DMS114 treated with DMSO at 0.1 percent for 48 hours (cell line): ENCODE data around the gene C11orf42.
"Not testable (repeated sequence)": the region's sequence is repeated elsewhere in the genome, so short reads cannot be mapped to it uniquely, and the experiment has no call there.

ENCODE experiments used
- DNase-seq: peaks from one replicate; lab custom pipeline; 2025; ENCODE audit not compliant: unreplicated experiment; lab: John Stamatoyannopoulos, UW

The C11orf42 gene

DNA sequence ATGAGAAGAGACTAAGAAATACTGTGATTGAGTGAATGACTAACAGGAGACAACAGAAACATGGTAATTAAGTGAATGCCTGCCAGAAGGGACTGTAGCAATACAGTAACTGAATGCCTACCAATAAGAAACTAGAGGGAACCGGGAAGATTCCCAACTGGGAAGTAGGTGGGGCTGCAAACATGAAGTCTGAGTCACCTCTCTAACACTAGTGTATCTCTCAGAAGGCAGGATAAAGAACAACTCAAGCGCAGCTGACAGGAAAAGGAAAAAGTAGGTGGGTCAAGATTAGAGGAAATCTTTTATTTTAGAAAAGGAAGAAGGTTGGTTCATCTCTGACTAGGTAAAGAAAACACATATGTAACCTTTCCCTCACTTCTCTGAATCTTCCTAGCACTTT lies 14.0 kb downstream of the C11orf42 start:
- DNase-seq = no peak

DNA sequence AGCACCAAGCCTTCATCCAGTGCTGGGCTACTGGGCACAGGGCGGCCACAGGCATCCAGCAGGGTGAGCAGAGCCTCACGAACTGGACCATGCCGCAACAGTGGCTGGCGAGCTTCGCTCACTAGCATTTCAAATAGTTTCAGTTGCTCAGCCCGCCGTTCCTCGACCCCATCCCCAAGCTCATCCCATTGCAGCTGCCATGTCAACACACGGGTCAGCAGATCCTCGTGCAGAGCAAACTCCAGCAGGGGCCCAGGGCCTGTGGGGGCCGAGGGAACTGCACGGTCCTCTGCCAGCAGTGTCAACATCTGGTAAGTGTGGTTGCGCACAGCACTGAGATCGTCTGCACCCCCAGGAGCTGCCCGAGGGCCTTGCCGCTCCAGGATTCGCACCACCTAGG lies 18.5 kb downstream of the C11orf42 start:
- no peak for DNase-seq

DNA sequence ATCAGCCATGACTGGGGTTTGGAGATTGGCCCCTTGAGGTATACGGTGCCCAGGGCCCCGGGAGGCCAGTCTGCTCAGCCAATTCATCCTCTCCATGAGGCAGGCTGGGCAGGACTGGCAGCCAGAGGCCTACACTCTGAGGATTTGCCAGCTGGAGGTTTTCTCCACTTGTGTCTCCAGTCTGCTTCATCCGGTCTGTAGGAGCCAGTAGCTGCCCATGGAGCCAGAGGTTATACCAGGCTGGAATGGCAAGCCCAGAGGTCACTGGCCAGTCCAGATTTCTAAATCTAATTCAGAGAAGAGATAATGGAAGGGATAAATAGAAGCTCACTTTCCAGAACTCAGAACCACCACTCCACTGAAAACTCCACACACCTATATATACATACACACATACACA lies 19.1 kb downstream of the C11orf42 start:
- DNase-seq = no peak

GRCh38 chr11:6225024-6225423 lies 19.7 kb downstream of the C11orf42 start:
- no peak for DNase-seq

DNA sequence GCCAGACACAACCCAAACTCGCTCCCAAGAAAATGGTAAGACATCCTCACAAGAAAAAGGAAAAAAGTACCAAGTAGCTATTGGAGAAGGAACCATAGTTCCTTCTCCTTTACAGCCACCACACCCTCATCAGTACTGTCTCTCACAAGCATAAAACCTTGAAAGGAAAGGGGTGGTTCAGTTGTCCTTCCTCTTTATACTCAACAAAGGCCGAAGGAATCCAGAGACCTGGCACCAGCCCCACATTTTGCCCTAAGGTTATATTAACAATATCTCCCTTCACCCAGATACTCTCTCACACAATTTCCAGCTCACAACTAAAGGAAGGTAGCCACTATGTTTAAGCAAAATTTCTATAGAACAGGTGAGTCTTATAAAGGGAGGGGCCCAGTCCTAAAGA lies 20.5 kb downstream of the C11orf42 start:
- DNase-seq = no peak

DNA sequence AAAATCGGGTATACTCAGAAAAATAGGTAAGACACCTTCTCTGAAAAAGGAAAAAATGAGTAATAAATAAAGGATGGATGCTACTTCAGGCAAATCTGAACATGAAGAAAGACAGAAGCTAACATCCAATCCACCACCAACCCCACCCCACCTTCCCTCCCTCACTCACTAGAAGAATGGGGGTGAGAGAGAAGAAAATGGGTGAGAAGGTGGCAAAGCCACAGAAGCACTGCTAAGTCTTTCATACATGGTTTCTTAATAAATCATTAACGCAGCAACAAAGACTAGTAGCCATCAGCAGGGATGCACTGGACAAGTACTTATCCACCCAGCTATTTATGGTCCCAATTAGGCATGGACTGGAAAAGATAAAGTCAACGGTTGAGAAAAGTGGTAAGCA lies 23.2 kb downstream of the C11orf42 start:
- no peak for DNase-seq

DNA sequence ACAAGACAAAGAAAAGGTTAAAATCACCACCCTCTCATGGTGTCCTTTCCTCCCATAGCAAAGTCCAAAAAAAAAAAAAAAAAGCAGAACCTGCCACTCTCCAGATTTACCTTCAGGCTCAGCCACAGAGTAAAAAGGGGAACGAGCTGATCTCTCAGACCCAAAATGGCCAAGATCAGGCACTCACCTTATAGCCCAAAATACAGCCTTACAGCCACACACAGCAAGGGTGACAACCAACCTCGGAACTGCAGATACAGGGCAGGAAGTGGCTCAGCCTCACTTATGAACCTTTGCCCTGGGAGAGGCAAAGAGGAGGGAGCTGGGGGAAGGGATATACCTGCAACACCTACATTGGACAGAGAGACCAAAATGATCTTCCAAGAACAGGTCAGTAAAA lies 24.6 kb downstream of the C11orf42 start:
- no peak for DNase-seq

DNA sequence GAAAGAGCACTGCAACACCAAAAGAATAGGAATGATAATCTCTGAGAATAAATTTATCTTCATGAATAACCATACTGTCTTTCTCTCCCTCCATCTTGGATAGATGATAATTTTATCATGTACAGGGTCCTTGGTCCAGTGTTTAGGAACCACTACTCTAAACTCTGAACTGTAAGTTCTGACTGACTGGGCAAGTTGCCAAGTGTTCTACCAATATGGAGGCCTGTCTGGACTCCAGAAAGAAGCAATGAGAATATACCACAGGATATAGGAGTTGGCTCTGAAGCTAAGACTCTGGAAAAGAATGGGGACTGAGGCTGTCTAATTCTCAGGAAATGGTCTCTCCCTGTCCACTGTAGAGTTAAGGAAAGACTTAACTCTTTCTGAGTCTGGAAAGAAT lies 27.5 kb downstream of the C11orf42 start:
- no peak for DNase-seq

GRCh38 chr11:6233984-6234386 lies 28.6 kb downstream of the C11orf42 start:
- DNase-seq = no peak

DNA sequence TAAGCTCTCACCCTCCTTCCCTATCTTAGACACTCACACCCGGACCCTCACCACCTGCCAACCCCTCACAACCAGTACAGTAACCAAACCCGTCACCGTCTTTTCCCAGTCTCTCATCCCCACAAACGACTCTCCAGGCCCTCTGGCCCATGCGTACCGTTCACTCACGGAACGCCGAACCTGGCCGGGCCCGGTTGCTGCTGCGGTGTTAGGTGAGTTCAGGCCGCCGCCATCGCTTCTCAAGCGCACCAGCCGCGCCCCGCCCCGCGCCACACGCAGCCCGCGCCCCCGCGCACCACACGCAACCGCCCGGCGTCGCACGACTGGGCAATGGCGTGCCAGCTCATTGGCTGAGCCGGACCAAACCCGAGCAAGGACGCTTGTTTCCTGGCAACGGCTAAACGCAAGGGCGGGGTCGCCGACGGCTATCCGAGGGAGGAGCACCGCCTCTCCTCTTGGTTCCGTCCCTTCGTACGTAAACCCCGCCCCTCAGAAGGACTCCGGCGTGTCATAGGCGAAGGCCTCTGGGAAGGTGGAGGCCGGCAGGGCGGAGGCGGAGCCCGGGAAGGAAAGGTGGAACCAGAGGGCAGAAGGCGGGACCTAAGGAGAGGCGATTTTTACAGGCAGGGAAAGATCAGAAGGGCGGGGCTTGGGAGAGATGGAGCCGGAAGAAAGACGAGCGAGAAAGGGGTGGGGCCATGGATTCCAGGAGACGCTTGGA lies 29.2 kb downstream of the C11orf42 start, which contains the start of gene FHIP1B:
Gene FHIP1B (minus strand): TSS at position 250 of the 721 bp plus-strand sequence. CDS start 10,120 bp downstream, outside the sequence.
- DNase-seq = peak; percentile 97

DNA sequence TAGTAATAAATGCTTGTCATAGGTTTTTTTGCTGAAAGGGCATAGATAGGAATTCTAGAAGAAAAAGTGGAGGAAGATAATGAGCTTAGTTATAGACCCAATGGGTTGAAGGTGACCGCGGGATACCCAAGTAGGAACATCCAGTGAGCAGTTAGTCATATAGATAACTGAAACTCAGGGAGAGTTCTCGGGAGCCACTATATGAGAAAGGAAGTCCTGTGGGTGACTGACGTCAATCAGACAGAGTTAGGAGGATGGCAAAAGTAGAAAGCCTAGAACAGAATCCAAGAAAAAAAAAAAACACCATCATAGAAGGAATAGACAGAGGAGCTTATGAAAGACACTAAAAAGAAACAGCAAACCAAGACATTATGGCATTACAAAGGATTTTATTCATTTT lies 31.9 kb downstream of the C11orf42 start:
- DNase-seq = no peak

DNA sequence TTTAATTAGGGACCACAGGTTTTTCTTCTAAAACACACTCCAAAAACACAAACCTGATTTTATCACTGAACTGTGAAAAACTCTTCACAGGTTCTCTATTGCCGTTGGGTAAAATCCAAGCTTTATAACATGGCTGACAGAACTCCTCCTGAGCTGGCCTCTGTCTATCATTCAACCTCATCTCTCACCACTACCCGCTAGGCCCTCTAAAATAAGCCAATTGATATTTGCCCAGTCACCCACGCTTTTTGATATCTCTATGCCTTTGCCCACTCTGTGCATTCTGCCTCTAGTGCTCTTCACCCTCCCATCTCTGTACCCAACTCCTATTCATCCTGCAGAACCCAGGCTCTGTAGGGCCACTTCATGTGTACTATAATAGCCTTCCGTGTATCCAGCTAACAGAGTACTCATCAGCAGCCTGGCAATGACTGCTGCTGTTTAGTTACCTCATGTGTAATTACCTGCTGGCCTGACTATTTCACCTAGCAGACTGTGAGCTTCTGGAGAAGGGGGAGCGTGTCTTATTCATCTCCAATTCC lies 32.5 kb downstream of the C11orf42 start:
- no peak for DNase-seq

DNA sequence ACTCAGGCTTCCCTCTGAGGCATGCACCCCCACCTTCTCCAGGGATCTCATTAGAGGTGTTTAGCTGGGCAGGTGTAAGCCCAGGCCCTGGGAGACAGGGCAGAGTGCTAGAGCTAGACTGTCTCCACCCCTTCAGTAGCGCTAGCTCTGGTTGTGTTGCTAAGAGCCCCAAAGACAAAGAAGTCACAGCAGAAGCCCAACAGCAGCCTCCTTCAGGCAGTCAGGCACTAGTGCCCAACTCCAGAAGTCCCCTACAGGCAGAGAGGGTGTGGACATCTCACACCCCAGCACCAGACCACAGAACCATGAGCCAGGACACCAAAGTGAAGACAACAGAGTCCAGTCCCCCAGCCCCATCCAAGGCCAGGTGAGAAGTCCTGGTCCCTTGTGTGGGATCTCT lies 33.5 kb downstream of the C11orf42 start, which contains the start of gene CNGA4:
Gene CNGA4 (plus strand): TSS at position 188 of the 400 bp plus-strand sequence. CDS start 118 bp downstream, at position 306.
- DNase-seq = no peak

DNA sequence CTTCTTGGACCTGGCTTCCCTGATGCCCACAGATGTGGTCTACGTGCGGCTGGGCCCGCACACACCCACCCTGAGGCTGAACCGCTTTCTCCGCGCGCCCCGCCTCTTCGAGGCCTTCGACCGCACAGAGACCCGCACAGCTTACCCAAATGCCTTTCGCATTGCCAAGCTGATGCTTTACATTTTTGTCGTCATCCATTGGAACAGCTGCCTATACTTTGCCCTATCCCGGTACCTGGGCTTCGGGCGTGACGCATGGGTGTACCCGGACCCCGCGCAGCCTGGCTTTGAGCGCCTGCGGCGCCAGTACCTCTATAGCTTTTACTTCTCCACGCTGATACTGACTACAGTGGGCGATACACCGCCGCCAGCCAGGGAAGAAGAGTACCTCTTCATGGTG lies 34.8 kb downstream of the C11orf42 start:
- DNase-seq = no peak

GRCh38 chr11:6240781-6241180 lies 35.4 kb downstream of the C11orf42 start:
- DNase-seq = no peak

DNA sequence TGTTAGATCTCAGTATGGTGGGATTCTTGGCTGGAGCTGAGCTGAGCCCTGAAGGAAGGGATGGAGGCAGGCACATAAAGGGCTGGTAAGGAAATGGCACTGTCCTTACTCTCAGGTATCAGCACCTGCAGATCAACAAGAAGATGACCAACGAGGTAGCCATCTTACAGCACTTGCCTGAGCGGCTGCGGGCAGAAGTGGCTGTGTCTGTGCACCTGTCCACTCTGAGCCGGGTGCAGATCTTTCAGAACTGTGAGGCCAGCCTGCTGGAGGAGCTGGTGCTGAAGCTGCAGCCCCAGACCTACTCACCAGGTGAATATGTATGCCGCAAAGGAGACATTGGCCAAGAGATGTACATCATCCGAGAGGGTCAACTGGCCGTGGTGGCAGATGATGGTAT lies 36.0 kb downstream of the C11orf42 start:
- DNase-seq = no peak

GRCh38 chr11:6245536-6245935 lies 40.2 kb downstream of the C11orf42 start:
- DNase-seq = no peak

DNA sequence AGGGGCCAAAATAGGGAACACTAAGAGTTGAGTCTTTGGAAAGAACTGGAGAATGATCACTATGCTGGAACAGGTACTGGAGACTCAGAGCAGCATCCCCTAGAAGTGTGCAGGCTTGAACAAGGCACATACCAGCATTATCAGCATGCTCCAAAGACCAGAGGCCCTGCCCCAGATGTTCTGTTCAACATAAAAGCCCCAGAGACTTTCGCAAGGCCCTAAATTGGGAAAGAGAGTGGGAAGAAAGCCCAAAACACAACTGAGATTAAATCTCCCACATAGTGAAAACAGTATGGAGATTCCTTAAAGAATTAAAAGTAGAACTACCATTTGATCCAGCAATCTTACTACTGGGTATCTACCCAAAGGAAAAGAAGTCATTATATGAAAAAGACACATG lies 42.9 kb downstream of the C11orf42 start:
- DNase-seq = no peak

DNA sequence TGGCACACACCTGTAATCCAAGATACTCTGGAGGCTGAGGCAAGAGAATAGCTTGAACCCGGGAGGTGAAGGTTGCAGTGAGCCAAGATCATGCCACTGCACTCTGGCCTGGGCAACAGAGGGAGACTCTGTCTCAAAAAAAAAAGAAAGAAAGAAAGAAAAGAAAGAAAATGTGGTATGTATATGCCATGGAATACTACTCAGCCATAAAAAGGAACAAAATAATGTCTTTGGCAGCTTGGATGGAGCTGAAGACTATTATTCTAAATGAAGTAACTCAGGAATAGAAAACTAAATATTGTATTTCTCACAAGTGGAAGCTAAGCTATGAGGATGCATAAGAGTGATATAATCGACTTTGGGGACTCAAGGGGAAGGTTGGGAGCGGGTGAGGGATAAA lies 43.5 kb downstream of the C11orf42 start:
- DNase-seq = not testable (repeated sequence)

DNA sequence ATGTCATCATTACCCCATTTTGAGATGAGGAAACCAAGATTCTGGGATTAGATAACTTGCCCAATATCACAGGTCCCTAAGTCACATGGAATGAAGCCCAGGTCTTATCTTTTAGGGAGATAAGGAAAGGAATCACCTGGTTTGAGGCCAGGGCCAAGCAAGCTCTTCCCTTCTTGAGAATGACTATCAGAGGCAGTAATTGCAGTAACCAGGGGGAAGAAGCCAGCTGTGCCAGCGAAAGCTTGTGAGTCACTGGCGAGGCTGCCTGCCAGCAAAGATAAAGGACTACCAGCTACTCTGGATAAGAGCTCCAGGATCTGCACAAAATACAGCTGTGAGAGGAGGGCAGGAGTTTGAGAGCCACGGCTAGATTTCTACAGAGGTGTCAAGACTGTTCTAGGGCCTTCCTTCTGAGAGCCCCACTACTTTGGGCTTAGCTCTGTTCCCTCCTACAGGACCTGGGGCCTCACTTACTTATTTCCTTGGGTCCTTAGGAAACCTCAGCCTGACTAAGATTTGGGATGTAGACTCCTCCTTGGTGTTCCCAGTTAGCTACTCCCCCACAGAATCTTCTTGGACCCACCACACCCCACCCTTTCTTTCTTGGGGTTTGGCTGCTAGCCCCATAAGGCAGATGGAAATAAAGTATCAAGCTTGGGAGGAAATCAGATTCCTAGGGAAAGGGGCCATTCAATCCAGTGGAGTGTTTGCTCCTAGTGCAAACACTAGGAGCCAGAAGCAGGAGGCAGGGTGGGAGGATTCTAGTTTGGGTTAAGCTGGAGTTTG lies 44.6 kb downstream of the C11orf42 start:
- no peak for DNase-seq

DNA sequence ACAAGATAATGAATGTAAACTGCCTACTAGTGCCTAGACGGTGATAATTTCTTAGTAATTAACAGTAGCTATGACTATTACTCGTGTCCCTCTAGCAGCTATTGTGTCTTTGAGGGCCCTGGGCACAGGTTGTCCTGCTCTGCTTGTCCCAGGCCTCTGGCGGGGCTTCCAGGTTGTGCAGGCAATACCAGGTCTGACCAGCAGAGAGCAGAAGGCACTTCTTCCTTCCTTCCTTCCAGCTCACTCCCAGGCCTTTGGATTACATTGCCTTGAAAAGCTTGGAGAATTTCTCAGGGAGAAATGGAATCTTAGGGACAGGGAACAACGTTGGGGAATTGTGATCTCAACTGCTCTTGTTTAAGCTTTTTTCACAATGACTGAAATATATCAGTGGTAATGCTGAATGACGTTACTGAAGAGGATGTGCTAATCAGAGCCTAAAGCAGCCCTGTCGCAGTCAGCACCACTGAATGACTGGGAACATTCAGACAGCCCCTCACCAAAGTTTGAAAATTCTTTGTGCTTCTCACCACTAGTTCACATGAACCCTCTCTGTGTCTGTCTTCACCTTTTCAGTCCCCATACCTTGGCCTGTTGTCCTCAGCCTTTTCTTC lies 45.9 kb downstream of the C11orf42 start:
- peak; percentile 10 for DNase-seq
